Jurkat, Clone E6-1 (cell line): ENCODE data around the gene RBM11. TPM values are rescaled to one million over a fixed set of nuclear protein-coding genes. Genes with fewer than 3 reads are reported as not detected.
A peak's percentile ranks its signal among the peaks of the same experiment; 100 is the strongest.
"Not testable (repeated sequence)": the region's sequence is repeated elsewhere in the genome, so short reads cannot be mapped to it uniquely, and the experiment has no call there.

Experiments
- DNase-seq: peaks from one replicate; pipeline ENCODE4 v3.0.0-alpha.2; 2011; ENCODE audit warnings: low read depth, low spot score
- H3K4me3 ChIP-seq: 2 replicates; pipeline ENCODE4 v1.5.1; 2011; ENCODE audit warnings: mild to moderate bottlenecking, low read length, control low read depth, moderate library complexity
- polyA plus RNA-seq: library from polyadenylated mRNA; unstranded; fragments of >200 nt; gene quantifications from one replicate; pipeline ENCODE4 v1.2.1, GENCODE V29; 2012; ENCODE audit warnings: missing spikeins; ENCODE audit not compliant: insufficient read length, insufficient read depth

Gene RBM11
- polyA plus RNA-seq: 3.5 TPM

- peak within 1 kb of the TSS; percentile 67 for H3K4me3 ChIP-seq
- peak; percentile 48 for DNase-seq
Measured at GRCh38 chr21:14215971-14216641, at the start of gene RBM11. Gene RBM11 (plus strand): TSS chr21:14216157. CDS start chr21:14216187, 30 bp downstream.

GRCh38 chr21:14166463-14167223 lies 49.3 kb upstream of the RBM11 start:
- H3K4me3 ChIP-seq, DNase-seq: not testable (repeated sequence)

GRCh38 chr21:14206222-14206621 lies 9.7 kb upstream of the RBM11 start:
- no peak for DNase-seq

GRCh38 chr21:14210738-14211137 lies 5.2 kb upstream of the RBM11 start, which contains the start of gene LIPI:
Gene LIPI (minus strand): TSS chr21:14210955. CDS start chr21:14210845, 110 bp downstream.
- H3K4me3 ChIP-seq: no peak within 1 kb of the TSS
- DNase-seq: no peak

More at GRCh38 chr21:14206222-14206621, 9.7 kb upstream of the RBM11 start:
- no peak overlapping the region for H3K4me3 ChIP-seq

- no peak overlapping the region for H3K4me3 ChIP-seq
- DNase-seq: no peak
Measured at GRCh38 chr21:14213164-14213563, 2.8 kb upstream of the RBM11 start.

- DNase-seq: peak; percentile 2
Measured at GRCh38 chr21:14223365-14223764, 7.4 kb downstream of the RBM11 start.

GRCh38 chr21:14229399-14229798 lies 13.4 kb downstream of the RBM11 start:
- no peak overlapping the region for H3K4me3 ChIP-seq
- DNase-seq: no peak

More at GRCh38 chr21:14223365-14223764, 7.4 kb downstream of the RBM11 start:
- no peak overlapping the region for H3K4me3 ChIP-seq

- no peak for DNase-seq
- H3K4me3 ChIP-seq: no peak overlapping the region
Measured at GRCh38 chr21:14235101-14235500, 19.1 kb downstream of the RBM11 start.

GRCh38 chr21:14236180-14236579 lies 20.2 kb downstream of the RBM11 start:
- H3K4me3 ChIP-seq: no peak overlapping the region
- no peak for DNase-seq

- H3K4me3 ChIP-seq: no peak overlapping the region
- no peak for DNase-seq
Measured at GRCh38 chr21:14239281-14239680, 23.3 kb downstream of the RBM11 start.

- peak; percentile 60 for DNase-seq
- no peak overlapping the region for H3K4me3 ChIP-seq
Measured at GRCh38 chr21:14241297-14241696, 25.3 kb downstream of the RBM11 start.

GRCh38 chr21:14243461-14243860 lies 27.5 kb downstream of the RBM11 start:
- no peak for DNase-seq
- H3K4me3 ChIP-seq: no peak overlapping the region

- DNase-seq: no peak
- H3K4me3 ChIP-seq: no peak overlapping the region
Measured at GRCh38 chr21:14243874-14244273, 27.9 kb downstream of the RBM11 start.

- DNase-seq: no peak
- no peak overlapping the region for H3K4me3 ChIP-seq
Measured at GRCh38 chr21:14244911-14245310, 29.0 kb downstream of the RBM11 start.

- DNase-seq: no peak
- no peak overlapping the region for H3K4me3 ChIP-seq
Measured at GRCh38 chr21:14245711-14246110, 29.8 kb downstream of the RBM11 start.

GRCh38 chr21:14251336-14251735 lies 35.4 kb downstream of the RBM11 start:
- no peak overlapping the region for H3K4me3 ChIP-seq
- DNase-seq: no peak

- DNase-seq: peak; percentile 28
- no peak overlapping the region for H3K4me3 ChIP-seq
Measured at GRCh38 chr21:14259747-14260146, 43.8 kb downstream of the RBM11 start.

GRCh38 chr21:14260174-14260764 lies 44.3 kb downstream of the RBM11 start:
- no peak overlapping the region for H3K4me3 ChIP-seq
- no peak for DNase-seq

- no peak for DNase-seq
- no peak overlapping the region for H3K4me3 ChIP-seq
Measured at GRCh38 chr21:14262039-14262438, 46.1 kb downstream of the RBM11 start.

- no peak overlapping the region for H3K4me3 ChIP-seq
- DNase-seq: no peak
Measured at GRCh38 chr21:14263879-14264278, 47.9 kb downstream of the RBM11 start.
